HEK293 (cell line): ENCODE data around the gene SLC22A3.

ENCODE experiments used
- CTCF ChIA-PET: fragments of 350-600 bp; formaldehyde crosslinking; extraction: SDS; loops from one replicate; lab custom pipeline; 2021; ENCODE audit warnings: antibody characterized with exemption; lab: Yijun Ruan, JAX
- POLR2A ChIA-PET: fragments of 300-600 bp; formaldehyde crosslinking; extraction: SDS; loops from one replicate; lab custom pipeline; 2020; ENCODE audit warnings: antibody characterized with exemption, inconsistent platforms; lab: Yijun Ruan, JAX
- H3K27ac ChIP-seq: fragments of 200-500 bp; sonication (Bioruptor generic); 2 replicates; pipeline ENCODE4 v1.5.1; 2014; ENCODE audit warnings: low read depth, low read length, control low read depth, inconsistent platforms; ENCODE audit errors: extremely low read depth
- H3K36me3 ChIP-seq, 2 experiments: fragments of 200-500 bp in 1 of 2; sonication (Bioruptor generic) in 1 of 2; 1 replicate in 1 of 2; 2 replicates in 1 of 2; pipeline ENCODE4 v1.5.1; 2014 to 2017; ENCODE audit warnings: inconsistent platforms in 2 of 2, low read length in 2 of 2; ENCODE audit not compliant: control insufficient read depth in 2 of 2, insufficient read depth in 1 of 2
- H3K4me1 ChIP-seq: fragments of 200-500 bp; sonication (Bioruptor generic); 2 replicates; pipeline ENCODE4 v1.5.1; 2014; ENCODE audit warnings: mild to moderate bottlenecking, low read length, inconsistent platforms; ENCODE audit not compliant: control insufficient read depth, insufficient read depth
- H3K4me3 ChIP-seq: 2 replicates; pipeline ENCODE4 v1.5.1; 2011; ENCODE audit warnings: low read depth, mild to moderate bottlenecking, control low read depth, low read length, moderate library complexity
- H3K9me3 ChIP-seq: fragments of 200-500 bp; sonication (Bioruptor generic); 2 replicates; pipeline ENCODE4 v1.5.1; 2014; ENCODE audit warnings: low read depth, low read length, inconsistent platforms; ENCODE audit not compliant: control insufficient read depth, insufficient read depth
- FEZF1 ChIP-seq: fragments of 450-650 bp; formaldehyde crosslinking; IDR thresholded peaks from 2 replicates; pipeline ENCODE4 v1.5.1; 2016; ENCODE audit warnings: missing biosample characterization, missing genetic modification characterization
- GFI1B ChIP-seq: fragments of 450-650 bp; formaldehyde crosslinking; IDR thresholded peaks from 2 replicates; pipeline ENCODE4 v1.5.1; 2016; ENCODE audit warnings: missing biosample characterization, missing genetic modification characterization
- HOXD13 ChIP-seq: sonication (generic); formaldehyde crosslinking; IDR thresholded peaks from 2 replicates; pipeline ENCODE4 v1.8.0; 2022; ENCODE audit warnings: missing genetic modification reagents, borderline replicate concordance
- KLF1 ChIP-seq: fragments of 450-650 bp; formaldehyde crosslinking; IDR thresholded peaks from 2 replicates; pipeline ENCODE4 v1.5.1; 2016; ENCODE audit warnings: missing biosample characterization, missing genetic modification characterization
- KLF9 ChIP-seq: fragments of 450-650 bp; formaldehyde crosslinking; IDR thresholded peaks from 2 replicates; pipeline ENCODE4 v1.5.1; 2016; ENCODE audit warnings: missing biosample characterization, missing genetic modification characterization, low read depth
- ZBTB20 ChIP-seq: fragments of 450-650 bp; formaldehyde crosslinking; IDR thresholded peaks from 2 replicates; pipeline ENCODE4 v1.5.1; 2016; ENCODE audit warnings: missing biosample characterization, missing genetic modification characterization
- ZBTB48 ChIP-seq: fragments of 450-650 bp; formaldehyde crosslinking; IDR thresholded peaks from 2 replicates; pipeline ENCODE4 v1.5.1; 2016; ENCODE audit warnings: missing biosample characterization, missing genetic modification characterization
- ZBTB7A ChIP-seq: fragments of 450-650 bp; formaldehyde crosslinking; IDR thresholded peaks from 2 replicates; pipeline ENCODE4 v1.5.1; 2016; ENCODE audit warnings: low read depth, missing biosample characterization, missing genetic modification characterization
- ZNF157 ChIP-seq: fragments of 450-650 bp; formaldehyde crosslinking; IDR thresholded peaks from 2 replicates; pipeline ENCODE4 v1.5.1; 2016; ENCODE audit warnings: missing biosample characterization, missing genetic modification characterization
- ZNF175 ChIP-seq: fragments of 450-650 bp; formaldehyde crosslinking; IDR thresholded peaks from 2 replicates; pipeline ENCODE4 v1.5.1; 2016; ENCODE audit warnings: missing biosample characterization, missing genetic modification characterization
- ZNF324 ChIP-seq: fragments of 450-650 bp; formaldehyde crosslinking; IDR thresholded peaks from 2 replicates; pipeline ENCODE4 v1.5.1; 2016; ENCODE audit warnings: missing biosample characterization, missing genetic modification characterization
- ZNF354C ChIP-seq: fragments of 450-650 bp; formaldehyde crosslinking; IDR thresholded peaks from 2 replicates; pipeline ENCODE4 v1.5.1; 2016; ENCODE audit warnings: missing biosample characterization, missing genetic modification characterization, low read depth, borderline replicate concordance
- ZNF404 ChIP-seq: fragments of 450-650 bp; formaldehyde crosslinking; IDR thresholded peaks from 2 replicates; pipeline ENCODE4 v1.5.1; 2017; ENCODE audit warnings: missing biosample characterization, missing genetic modification characterization
- ZNF48 ChIP-seq: fragments of 450-650 bp; formaldehyde crosslinking; IDR thresholded peaks from 2 replicates; pipeline ENCODE4 v1.5.1; 2016; ENCODE audit warnings: missing biosample characterization, missing genetic modification characterization
- ZNF514 ChIP-seq: fragments of 450-650 bp; formaldehyde crosslinking; IDR thresholded peaks from 2 replicates; pipeline ENCODE4 v1.5.1; 2016; ENCODE audit warnings: missing biosample characterization, missing genetic modification characterization
- ZNF792 ChIP-seq: fragments of 450-650 bp; formaldehyde crosslinking; IDR thresholded peaks from 2 replicates; pipeline ENCODE4 v1.5.1; 2016; ENCODE audit warnings: missing biosample characterization, missing genetic modification characterization
- ZSCAN23 ChIP-seq: fragments of 450-650 bp; formaldehyde crosslinking; IDR thresholded peaks from 2 replicates; pipeline ENCODE4 v1.5.1; 2016; ENCODE audit warnings: missing biosample characterization, missing genetic modification characterization
- TF ChIP-seq, protein P1 (sequence below): fragments of 450-650 bp; formaldehyde crosslinking; IDR thresholded peaks from 2 replicates; pipeline ENCODE4 v1.5.1; 2016; ENCODE audit warnings: missing biosample characterization, missing genetic modification characterization
- TF ChIP-seq, protein P2 (sequence below): fragments of 450-650 bp; formaldehyde crosslinking; IDR thresholded peaks from 2 replicates; pipeline ENCODE4 v1.5.1; 2017; ENCODE audit warnings: missing biosample characterization, missing genetic modification characterization
- TF ChIP-seq, protein P3 (sequence below): fragments of 450-650 bp; formaldehyde crosslinking; IDR thresholded peaks from 2 replicates; pipeline ENCODE4 v1.5.1; 2016; ENCODE audit warnings: missing biosample characterization, missing genetic modification characterization
- TF ChIP-seq, protein P4 (sequence below): fragments of 450-650 bp; formaldehyde crosslinking; IDR thresholded peaks from 2 replicates; pipeline ENCODE4 v1.5.1; 2017; ENCODE audit warnings: missing biosample characterization, missing genetic modification characterization
- TF ChIP-seq, protein P5 (sequence below): fragments of 450-650 bp; formaldehyde crosslinking; conservative IDR thresholded peaks from 2 replicates; pipeline ENCODE4 v1.5.1; 2016; ENCODE audit warnings: low read depth, missing biosample characterization, missing genetic modification characterization

Gene SLC22A3

DNA sequence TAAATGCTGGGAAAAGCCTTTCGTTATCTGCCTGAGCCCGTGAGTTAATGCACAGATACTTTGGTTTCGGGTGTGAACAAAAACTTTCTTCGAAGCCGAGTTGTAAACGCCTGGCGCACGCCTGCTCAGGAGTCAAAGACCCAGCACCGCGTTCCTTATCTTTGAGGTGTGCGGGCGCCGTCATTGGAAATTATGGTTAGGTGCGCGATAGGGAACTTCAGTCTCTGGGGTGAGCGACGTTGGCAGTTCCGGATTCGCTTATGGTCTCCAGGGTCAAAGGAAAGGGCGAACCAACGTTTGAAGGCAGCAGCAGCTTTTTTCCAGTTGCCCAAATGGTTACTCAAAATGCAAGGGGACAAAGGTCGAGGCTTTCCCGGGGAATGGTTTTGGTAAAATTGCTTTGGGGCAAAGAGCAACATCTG lies 853 bp downstream of the SLC22A3 start:
- TF ChIP-seq ZBTB48 (tag by site-specific recombination) (0 out of 2 replicates have a peak, but pooled peaks have one; percentile 6), ZNF792 (tag by site-specific recombination) (no peak)
- Histone ChIP-seq H3K4me1 (no peaks in the 10 kb centered on the region), H3K36me3 (no peaks in the 10 kb centered on the region), H3K27ac (no peak overlapping the region), H3K4me3 (peak overlapping the region; percentile 50), H3K9me3 (no peaks in the 10 kb centered on the region)
- POLR2A ChIA-PET = no interaction called here
- CTCF ChIA-PET = interaction anchor here (0.7 to 0.9 kb wide), 2 partner anchors 107 to 120 kb away, joined by 3 to 5 read pairs; no protein-coding TSS in a partner anchor

DNA sequence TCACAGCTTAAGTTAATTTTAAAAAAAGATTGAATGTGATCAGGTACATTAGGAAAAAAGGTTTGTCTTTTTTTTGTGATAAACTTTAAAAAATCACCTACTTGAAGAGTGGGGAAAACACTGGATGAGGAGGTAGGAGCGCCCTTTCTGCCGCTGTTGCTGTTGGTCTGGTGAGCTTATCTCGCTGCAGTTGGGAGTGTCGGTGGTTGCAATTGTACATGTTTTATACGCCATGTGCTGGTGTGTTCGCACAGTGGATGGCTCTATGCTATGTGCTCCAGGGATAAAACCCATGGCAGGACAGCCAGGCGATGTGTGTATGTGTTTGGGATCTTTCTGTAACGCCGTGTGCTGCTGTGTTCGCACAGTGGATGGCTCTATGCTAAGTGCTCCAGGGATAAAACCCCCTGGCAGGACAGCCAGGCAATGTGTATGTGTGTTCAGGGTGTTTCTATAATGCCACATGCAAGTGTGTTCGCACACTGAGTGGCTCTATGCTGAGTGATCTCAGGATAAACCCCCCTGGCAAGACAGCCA lies 1.7 kb downstream of the SLC22A3 start:
- TF ChIP-seq ZBTB20 (no peak), ZNF354C (tag by site-specific recombination) (no peak), GFI1B (tag by site-specific recombination) (no peak)
- TF ChIP-seq, protein P1, sequence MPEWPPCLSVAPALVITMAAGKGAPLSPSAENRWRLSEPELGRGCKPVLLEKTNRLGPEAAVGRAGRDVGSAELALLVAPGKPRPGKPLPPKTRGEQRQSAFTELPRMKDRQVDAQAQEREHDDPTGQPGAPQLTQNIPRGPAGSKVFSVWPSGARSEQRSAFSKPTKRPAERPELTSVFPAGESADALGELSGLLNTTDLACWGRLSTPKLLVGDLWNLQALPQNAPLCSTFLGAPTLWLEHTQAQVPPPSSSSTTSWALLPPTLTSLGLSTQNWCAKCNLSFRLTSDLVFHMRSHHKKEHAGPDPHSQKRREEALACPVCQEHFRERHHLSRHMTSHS (tag by site-specific recombination) = no peak
- Histone ChIP-seq H3K9me3 (no peaks in the 10 kb centered on the region), H3K4me1 (no peaks in the 10 kb centered on the region), H3K4me3 (no peak overlapping the region), H3K27ac (no peak overlapping the region), H3K36me3 (no peaks in the 10 kb centered on the region)
- ChIA-PET POLR2A (no interaction called here), CTCF (interaction anchor here (0.7 kb wide), 1 partner anchor 119 kb away, joined by 5 read pairs; no protein-coding TSS in a partner anchor)

DNA sequence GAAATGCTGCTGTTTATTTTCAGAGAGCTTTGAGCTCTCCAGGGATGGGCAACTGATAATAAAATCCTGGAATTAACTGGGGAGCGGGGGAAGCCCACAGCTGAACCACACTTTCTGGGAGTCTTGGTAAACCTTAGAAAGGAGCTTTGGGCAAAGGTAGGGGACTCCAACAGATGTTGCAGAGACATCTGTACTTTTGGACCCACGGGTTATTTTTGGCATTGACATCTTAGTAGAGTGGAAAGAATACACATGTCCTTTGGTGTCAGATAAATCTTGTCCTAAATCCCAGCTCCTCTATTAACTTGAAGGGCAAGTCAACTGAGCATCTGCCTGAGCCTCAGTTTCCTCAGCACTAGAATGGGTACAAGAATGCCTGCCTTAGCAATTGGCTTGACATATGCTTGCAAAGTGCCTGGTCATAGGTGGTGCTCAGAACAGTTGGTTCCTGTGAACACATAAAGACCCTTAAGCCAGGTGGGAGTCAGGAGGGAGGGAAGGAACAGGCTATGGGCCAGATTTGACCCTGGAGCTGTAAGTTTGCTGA lies 5.8 kb downstream of the SLC22A3 start:
- no peak overlapping the region for H3K27ac ChIP-seq
- no peaks in the 10 kb centered on the region for H3K9me3 ChIP-seq
- TF ChIP-seq, protein P2, sequence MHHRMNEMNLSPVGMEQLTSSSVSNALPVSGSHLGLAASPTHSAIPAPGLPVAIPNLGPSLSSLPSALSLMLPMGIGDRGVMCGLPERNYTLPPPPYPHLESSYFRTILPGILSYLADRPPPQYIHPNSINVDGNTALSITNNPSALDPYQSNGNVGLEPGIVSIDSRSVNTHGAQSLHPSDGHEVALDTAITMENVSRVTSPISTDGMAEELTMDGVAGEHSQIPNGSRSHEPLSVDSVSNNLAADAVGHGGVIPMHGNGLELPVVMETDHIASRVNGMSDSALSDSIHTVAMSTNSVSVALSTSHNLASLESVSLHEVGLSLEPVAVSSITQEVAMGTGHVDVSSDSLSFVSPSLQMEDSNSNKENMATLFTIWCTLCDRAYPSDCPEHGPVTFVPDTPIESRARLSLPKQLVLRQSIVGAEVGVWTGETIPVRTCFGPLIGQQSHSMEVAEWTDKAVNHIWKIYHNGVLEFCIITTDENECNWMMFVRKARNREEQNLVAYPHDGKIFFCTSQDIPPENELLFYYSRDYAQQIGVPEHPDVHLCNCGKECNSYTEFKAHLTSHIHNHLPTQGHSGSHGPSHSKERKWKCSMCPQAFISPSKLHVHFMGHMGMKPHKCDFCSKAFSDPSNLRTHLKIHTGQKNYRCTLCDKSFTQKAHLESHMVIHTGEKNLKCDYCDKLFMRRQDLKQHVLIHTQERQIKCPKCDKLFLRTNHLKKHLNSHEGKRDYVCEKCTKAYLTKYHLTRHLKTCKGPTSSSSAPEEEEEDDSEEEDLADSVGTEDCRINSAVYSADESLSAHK (tag by site-specific recombination) = no peak
- TF ChIP-seq ZSCAN23 (tag by site-specific recombination) (no peak), ZNF48 (no peak), ZNF514 (tag by site-specific recombination) (no peak), ZNF157 (tag by site-specific recombination) (no peak), FEZF1 (tag by site-specific recombination) (no peak), ZNF324 (tag by site-specific recombination) (no peak), HOXD13 (CRISPR knock-in tag) (no peak), ZNF175 (no peak), ZNF404 (no peak), KLF9 (tag by site-specific recombination) (no peak), KLF1 (tag by site-specific recombination) (no peak), ZBTB7A (no peak)
- TF ChIP-seq, protein P3, sequence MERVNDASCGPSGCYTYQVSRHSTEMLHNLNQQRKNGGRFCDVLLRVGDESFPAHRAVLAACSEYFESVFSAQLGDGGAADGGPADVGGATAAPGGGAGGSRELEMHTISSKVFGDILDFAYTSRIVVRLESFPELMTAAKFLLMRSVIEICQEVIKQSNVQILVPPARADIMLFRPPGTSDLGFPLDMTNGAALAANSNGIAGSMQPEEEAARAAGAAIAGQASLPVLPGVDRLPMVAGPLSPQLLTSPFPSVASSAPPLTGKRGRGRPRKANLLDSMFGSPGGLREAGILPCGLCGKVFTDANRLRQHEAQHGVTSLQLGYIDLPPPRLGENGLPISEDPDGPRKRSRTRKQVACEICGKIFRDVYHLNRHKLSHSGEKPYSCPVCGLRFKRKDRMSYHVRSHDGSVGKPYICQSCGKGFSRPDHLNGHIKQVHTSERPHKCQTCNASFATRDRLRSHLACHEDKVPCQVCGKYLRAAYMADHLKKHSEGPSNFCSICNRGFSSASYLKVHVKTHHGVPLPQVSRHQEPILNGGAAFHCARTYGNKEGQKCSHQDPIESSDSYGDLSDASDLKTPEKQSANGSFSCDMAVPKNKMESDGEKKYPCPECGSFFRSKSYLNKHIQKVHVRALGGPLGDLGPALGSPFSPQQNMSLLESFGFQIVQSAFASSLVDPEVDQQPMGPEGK (tag by site-specific recombination) = no peak
- TF ChIP-seq, protein P4, sequence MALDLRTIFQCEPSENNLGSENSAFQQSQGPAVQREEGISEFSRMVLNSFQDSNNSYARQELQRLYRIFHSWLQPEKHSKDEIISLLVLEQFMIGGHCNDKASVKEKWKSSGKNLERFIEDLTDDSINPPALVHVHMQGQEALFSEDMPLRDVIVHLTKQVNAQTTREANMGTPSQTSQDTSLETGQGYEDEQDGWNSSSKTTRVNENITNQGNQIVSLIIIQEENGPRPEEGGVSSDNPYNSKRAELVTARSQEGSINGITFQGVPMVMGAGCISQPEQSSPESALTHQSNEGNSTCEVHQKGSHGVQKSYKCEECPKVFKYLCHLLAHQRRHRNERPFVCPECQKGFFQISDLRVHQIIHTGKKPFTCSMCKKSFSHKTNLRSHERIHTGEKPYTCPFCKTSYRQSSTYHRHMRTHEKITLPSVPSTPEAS (tag by site-specific recombination) = no peak
- TF ChIP-seq, protein P5, sequence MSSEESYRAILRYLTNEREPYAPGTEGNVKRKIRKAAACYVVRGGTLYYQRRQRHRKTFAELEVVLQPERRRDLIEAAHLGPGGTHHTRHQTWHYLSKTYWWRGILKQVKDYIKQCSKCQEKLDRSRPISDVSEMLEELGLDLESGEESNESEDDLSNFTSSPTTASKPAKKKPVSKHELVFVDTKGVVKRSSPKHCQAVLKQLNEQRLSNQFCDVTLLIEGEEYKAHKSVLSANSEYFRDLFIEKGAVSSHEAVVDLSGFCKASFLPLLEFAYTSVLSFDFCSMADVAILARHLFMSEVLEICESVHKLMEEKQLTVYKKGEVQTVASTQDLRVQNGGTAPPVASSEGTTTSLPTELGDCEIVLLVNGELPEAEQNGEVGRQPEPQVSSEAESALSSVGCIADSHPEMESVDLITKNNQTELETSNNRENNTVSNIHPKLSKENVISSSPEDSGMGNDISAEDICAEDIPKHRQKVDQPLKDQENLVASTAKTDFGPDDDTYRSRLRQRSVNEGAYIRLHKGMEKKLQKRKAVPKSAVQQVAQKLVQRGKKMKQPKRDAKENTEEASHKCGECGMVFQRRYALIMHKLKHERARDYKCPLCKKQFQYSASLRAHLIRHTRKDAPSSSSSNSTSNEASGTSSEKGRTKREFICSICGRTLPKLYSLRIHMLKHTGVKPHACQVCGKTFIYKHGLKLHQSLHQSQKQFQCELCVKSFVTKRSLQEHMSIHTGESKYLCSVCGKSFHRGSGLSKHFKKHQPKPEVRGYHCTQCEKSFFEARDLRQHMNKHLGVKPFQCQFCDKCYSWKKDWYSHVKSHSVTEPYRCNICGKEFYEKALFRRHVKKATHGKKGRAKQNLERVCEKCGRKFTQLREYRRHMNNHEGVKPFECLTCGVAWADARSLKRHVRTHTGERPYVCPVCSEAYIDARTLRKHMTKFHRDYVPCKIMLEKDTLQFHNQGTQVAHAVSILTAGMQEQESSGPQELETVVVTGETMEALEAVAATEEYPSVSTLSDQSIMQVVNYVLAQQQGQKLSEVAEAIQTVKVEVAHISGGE (tag by site-specific recombination) = no peak
- H3K4me1 ChIP-seq = no peaks in the 10 kb centered on the region
- no peaks in the 10 kb centered on the region for H3K36me3 ChIP-seq
- CTCF ChIA-PET = interaction anchor here (0.5 kb wide), 1 partner anchor 36 kb away, joined by 3 read pairs; no protein-coding TSS in a partner anchor
- H3K4me3 ChIP-seq = no peak overlapping the region
- POLR2A ChIA-PET = no interaction called here
